GM12872 (cell line): Measurements from ENCODE around the gene OR6C2.

ENCODE experiments used
- TF ChIP-seq, protein P1 (sequence below): IDR thresholded peaks from 3 replicates; pipeline ENCODE4 v1.5.1; 2011; ENCODE audit warnings: low read depth, mild to moderate bottlenecking, low read length, moderate library complexity; ENCODE audit not compliant: insufficient read depth

OR6C2 gene

DNA sequence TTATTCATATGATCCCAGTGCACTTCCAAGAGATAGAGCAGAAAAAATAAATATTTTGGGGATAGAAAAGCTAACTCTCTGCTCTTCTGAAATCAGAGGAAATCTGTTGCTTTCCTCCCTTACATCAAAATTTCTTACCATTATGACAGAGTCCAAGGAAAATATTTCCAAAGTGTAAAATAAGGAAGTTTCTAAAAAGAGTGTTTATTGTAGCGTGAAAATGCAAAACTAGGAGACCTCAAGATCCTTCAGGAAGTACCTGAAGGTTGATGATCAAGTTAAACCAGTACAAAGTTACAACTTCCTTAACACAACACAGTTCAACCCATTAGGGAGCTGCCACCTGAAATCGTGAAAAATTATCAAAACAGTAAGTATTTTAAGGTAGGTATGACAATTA is at the start of gene OR6C2:
Gene OR6C2 (plus strand): TSS at position 301 of the 400 bp plus-strand sequence. CDS start 8,138 bp downstream, outside the sequence.
- TF ChIP-seq, protein P1, sequence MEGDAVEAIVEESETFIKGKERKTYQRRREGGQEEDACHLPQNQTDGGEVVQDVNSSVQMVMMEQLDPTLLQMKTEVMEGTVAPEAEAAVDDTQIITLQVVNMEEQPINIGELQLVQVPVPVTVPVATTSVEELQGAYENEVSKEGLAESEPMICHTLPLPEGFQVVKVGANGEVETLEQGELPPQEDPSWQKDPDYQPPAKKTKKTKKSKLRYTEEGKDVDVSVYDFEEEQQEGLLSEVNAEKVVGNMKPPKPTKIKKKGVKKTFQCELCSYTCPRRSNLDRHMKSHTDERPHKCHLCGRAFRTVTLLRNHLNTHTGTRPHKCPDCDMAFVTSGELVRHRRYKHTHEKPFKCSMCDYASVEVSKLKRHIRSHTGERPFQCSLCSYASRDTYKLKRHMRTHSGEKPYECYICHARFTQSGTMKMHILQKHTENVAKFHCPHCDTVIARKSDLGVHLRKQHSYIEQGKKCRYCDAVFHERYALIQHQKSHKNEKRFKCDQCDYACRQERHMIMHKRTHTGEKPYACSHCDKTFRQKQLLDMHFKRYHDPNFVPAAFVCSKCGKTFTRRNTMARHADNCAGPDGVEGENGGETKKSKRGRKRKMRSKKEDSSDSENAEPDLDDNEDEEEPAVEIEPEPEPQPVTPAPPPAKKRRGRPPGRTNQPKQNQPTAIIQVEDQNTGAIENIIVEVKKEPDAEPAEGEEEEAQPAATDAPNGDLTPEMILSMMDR = no peak

DNA sequence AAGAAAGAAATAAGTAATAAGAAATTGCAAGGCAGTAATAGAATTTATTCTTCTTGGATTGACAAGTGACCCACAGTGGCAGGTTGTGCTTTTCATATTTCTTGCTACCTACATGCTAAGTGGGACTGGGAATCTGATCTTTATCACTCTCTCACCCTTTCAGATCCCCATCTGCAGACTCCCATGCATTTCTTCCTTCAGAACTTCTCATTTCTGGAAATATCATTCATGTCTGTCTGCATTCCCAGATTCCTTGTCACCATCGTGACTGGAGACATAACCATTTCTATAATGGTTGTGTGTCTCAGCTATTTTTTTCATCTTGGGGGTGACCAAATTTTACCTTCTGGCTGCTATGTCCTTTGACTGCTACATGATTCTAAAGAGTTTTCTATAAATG is 47.5 kb upstream of the OR6C2 start:
- TF ChIP-seq, protein P1 = no peak

DNA sequence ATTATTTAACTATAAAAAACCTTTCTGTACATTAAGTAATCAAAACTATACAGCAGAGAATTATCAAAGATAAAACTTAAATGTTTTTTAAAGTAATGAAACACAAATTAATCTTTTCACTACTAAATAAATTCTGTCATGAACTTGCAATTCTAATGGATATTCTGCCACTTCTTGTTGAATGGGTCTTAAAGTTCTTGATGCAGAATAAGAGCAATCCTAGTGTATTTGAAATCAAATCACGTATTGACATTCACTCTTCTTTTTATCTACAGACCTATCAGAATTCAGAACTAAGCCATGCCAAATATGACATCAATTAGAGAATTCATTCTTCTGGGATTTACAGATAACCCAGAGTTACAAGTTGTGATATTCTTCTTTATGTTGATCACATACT is 43.6 kb upstream of the OR6C2 start, which contains the start of gene OR6C65:
Gene OR6C65 (plus strand): TSS at position 301 of the 400 bp plus-strand sequence. CDS start 0 bp downstream, at position 301.
- TF ChIP-seq, protein P1 = no peak

DNA sequence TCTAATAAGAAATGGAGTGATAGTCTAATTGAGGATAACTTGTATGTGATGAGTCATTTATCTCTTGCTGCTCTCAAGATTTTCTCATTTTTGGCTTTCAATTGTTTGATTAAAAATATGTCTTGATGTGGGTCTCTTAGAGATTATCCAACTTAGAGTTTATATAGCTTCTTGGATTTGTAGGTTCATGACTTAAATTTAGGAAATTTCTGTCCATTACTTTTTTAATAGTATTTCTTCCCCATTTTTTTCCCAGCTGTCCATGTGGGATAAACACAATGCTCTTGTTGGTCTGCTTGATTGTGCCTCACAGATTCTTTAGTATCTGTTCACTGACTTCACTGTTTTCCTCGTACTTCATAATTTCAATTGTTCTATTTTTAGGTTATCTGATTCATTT is 36.0 kb upstream of the OR6C2 start:
- TF ChIP-seq, protein P1 = no peak

DNA sequence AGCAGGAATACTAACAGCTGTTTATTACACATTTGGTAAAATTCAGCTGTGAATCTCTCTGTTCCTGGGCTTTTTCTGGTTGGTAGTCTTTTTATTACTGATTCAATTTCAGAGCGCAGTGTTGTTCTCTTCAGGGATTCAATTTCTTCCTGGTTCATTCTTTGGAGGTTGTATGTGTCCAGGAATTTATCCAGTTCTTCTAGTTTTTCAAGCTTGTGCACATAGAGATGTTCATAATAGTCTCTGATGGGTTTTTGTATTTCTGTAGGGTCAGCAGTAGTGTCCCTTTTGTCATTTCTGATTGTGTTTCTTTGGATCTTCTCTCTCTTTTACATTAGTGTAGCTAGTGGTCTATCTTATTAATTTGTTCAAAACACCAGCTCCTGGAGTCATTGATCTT is 26.9 kb upstream of the OR6C2 start:
- TF ChIP-seq, protein P1 = no peak

DNA sequence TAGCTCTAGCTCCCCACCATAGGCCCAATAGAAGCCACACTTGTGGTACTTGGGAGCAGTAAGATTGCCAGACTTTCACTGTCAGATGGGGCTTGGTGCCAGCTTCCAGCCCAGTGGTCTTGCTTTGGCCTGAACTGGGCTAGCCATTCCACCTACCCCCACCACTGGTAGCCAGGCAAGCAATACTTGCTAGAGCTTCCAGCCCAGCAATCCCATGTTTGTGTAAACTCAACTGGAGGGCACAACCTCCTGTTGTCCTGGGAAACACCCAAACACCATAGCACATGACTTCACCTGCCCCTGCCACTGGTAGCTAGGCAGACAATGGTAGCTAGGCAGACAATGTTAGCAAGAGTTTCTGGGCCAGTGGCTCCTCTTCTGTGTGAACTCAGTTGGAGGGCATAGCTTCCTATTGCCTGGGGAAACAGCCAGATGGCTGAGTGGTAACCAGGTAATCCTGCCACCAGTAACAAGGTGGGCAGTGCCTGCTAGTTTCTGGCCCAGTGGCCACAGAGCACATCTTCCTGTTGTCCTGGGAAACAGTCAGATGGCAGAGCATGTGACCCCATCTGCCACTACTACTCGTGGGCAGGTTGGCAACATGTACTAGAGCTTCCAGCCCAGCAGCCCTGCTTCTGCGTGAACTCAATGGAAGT is 23.4 kb upstream of the OR6C2 start:
- TF ChIP-seq, protein P1 = no peak

DNA sequence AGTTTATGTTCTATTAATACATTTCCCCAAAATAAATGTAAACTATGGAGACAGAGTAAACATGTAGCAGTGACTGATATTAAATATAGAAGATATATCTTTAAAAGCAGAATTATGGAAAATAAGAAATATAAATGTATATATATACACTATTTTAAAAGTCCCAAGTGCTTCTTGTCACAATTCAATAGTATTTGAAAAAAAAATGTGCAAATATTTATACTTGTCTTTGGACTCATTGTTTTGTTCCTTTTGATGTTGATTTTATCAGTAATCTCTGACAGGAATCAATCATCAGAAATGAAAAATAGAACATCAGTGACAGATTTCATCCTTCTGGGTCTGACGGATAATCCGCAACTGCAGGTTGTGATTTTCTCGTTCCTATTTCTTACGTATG is 17.9 kb upstream of the OR6C2 start, which contains the start of gene OR6C76:
Gene OR6C76 (plus strand): TSS at position 301 of the 400 bp plus-strand sequence. CDS start 0 bp downstream, at position 301.
- TF ChIP-seq, protein P1 = no peak
